GM19455 (cell line): ENCODE measurements around the gene MRGPRE.

Experiments
- ATAC-seq: cut with Tn5 transposase; IDR thresholded peaks from one replicate; pipeline ENCODE4 v1.9.1; 2021; ENCODE audit not compliant: unreplicated experiment

MRGPRE gene

GRCh38 chr11:3226846-3227567 lies 5.2 kb downstream of the MRGPRE start:
- ATAC-seq, result no peak

GRCh38 chr11:3225826-3226750 lies 6.1 kb downstream of the MRGPRE start:
- no peak for ATAC-seq

- no peak for ATAC-seq
Observed at GRCh38 chr11:3225159-3225758, 7.0 kb downstream of the MRGPRE start.

- ATAC-seq, result no peak
Observed at GRCh38 chr11:3224401-3225057, 7.7 kb downstream of the MRGPRE start.

- ATAC-seq, result no peak
Observed at GRCh38 chr11:3223932-3224381, 8.3 kb downstream of the MRGPRE start.

- no peak for ATAC-seq
Observed at GRCh38 chr11:3222941-3223915, 9.0 kb downstream of the MRGPRE start.

- no peak for ATAC-seq
Observed at GRCh38 chr11:3222003-3222855, 10.0 kb downstream of the MRGPRE start.

- no peak for ATAC-seq
Observed at GRCh38 chr11:3221408-3222002, 10.7 kb downstream of the MRGPRE start.

GRCh38 chr11:3220521-3221407 lies 11.5 kb downstream of the MRGPRE start:
- ATAC-seq, result no peak

GRCh38 chr11:3220101-3220500 lies 12.1 kb downstream of the MRGPRE start:
- ATAC-seq, result no peak

- ATAC-seq, result no peak
Observed at GRCh38 chr11:3219281-3219892, 12.8 kb downstream of the MRGPRE start.

GRCh38 chr11:3218483-3219280 lies 13.5 kb downstream of the MRGPRE start, which contains the start of gene MRGPRG:
Gene MRGPRG (minus strand): TSS chr11:3218813. CDS start chr11:3218813, 0 bp downstream.
- no peak for ATAC-seq

GRCh38 chr11:3217818-3218482 lies 14.3 kb downstream of the MRGPRE start:
- ATAC-seq, result no peak

GRCh38 chr11:3216027-3216525 lies 16.1 kb downstream of the MRGPRE start:
- ATAC-seq, result no peak

- no peak for ATAC-seq
Observed at GRCh38 chr11:3215346-3216026, 16.7 kb downstream of the MRGPRE start.
